HG02840 (cell line): ENCODE data around the gene CPSF4L.
A peak's percentile ranks its signal among the peaks of the same experiment; 100 is the strongest.
"Not testable (repeated sequence)": the region's sequence is repeated elsewhere in the genome, so short reads cannot be mapped to it uniquely, and the experiment has no call there.

ENCODE experiments used
- ATAC-seq: cut with Tn5 transposase; IDR thresholded peaks from one replicate; pipeline ENCODE4 v1.9.1; 2021; ENCODE audit warnings: mild to moderate bottlenecking, moderate library complexity, moderate number of reproducible peaks; ENCODE audit not compliant: unreplicated experiment, low FRiP score

The CPSF4L gene, protein sequence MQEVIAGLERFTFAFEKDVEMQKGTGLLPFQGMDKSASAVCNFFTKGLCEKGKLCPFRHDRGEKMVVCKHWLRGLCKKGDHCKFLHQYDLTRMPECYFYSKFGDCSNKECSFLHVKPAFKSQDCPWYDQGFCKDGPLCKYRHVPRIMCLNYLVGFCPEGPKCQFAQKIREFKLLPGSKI

DNA sequence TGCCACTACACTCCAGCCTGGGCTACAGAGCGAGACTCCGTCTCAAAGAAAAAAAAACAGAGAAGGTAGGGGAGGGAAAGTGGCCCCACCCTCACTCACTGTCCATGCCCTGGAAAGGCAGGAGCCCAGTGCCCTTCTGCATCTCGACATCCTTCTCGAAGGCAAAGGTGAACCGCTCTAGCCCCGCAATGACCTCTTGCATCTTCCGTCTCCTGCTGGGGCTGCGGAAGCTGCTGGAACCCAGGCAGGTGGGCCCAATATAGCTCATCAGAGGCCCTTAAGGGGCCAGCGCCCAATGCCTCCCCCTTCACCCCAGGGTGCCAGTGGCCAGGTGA is at the start of gene CPSF4L:
Gene CPSF4L (minus strand): TSS at position 264 of the 335 bp plus-strand sequence. CDS start 62 bp downstream, at position 202.
- ATAC-seq, result no peak

DNA sequence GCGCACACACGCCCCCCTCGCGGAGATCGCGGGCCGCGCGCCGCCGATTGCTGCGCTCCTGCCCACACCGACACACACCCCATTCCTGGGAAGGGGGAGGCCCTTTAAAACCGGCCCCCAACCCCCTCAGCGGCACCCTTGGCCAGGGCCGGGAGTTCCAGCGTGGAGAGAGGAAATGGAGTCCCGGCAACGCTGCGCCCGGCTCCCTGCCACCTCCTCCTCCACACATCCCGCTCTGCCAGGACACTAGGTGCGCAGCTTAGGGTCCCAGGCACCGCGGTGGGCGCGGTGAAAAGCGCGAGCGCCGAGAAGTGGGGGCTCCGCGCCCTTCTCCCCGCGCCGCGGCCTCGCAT is 49.7 kb upstream of the CPSF4L start:
- peak; percentile 18 for ATAC-seq

DNA sequence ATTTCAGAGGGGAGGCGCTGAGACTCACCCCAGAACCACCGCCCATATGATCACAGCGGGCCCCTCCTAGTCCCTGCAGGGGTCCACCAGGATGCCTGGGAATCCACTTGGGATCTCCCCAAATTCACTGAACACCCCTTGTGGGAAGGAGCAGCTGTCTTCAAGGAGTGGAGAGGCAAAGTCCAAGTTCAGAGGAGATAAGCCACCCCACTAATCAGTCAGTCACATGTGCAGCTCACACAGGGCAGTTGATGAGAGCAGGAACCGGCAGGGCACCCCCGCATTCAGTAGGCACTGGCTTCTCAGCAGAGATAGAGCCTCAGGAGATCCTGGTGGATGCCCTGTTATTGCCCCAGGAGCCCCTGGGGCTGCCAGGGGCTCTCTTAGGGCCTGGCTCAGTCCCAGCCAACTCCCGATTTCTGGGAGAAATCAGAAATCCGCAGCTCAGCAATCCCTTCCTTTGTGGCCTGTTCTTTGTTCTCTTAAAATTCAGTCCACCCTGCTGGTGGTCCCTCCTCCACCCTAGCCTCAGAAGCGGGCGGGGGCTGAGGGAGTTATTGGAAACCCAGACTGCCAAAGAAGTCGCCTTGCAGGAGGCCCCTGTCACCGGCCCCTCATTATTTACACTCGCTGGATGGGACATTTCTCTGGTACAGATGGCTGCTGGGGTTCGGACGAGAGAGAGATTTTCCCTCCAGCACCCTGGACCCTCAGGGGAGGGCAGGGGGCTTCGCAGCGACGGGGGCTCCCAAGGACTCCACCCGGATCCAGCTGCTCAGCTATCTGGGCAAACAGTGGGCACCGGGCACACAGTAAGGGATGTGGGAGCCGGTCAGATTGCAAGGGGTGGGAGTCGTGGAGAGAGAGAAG is 48.3 kb upstream of the CPSF4L start:
- ATAC-seq, result no peak

DNA sequence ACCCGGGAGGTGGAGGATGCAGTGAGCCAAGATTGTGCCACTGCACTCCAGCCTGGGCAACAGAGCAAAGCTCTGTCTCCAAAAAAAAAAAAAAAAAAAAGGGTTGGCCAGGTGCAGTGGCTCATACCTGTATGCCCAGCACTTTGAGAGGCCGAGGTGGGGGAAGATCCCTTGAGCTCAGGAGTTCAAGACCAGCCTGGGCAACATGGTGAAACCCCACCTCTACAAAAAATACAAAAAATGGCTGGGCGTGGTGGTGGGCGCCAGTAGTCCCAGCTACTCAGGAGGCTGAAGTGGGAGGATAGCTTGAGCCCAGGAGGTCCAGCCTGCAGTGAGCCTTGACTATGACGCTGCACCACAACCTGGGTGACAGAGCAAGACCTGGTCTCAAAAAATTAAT is 47.3 kb upstream of the CPSF4L start:
- not testable (repeated sequence) for ATAC-seq

DNA sequence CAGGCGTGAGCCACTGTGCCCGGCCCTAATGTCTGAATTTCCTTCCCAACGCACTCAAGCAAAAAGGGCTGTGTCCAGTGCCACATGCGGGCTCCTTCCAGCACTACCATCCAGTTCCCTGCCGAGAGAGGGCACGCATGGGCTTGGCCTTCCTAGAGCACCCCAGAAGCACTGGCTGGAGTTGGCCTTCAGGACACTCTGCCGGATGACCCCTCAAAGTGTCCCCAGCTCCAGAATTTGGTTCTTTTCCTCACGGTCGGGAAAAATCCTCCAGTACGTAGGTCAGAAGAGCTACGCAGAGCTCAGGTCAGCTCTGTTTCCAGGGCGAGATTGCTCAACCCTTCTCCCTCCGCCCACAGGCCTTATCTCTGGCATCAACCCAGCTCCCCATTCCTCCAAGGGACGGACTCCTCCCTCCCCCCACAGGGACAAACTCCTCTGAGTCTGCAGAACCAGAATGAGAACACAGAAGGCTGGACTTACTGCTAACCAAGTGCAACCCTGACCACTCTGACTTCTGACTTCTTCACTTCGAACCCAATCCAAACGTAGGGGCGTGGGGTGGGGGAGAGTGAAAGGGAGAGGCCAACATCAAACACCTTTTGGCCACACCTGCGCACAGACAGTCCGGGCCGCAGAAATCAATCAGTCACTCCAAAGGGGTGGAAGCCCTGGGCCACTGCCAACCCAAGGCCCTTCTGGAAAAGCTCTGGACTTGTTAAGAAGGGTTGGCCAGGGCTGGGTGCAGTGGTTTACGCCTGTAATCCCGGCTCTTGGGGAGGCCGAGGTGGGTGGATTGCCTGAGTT is 46.5 kb upstream of the CPSF4L start:
- ATAC-seq, result no peak

DNA sequence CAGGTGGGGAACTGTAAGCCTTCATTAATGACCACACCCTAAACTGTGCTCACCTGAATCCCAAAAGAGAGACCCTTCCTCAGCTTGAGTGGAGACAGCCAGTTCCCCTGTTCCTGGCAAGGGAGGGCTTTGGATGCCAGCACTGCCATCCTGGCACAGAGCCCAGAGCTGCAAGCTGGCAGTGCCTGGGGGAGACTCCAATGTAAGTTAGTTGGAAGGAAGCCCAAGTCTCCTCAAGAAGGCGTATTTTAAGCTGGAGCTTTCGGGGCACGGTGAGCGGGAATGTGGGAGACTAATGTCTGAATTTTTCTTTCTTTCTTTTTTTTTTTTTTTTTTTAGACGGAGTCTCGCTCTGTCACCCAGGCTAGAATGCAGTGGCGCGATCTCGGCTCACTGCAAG is 45.5 kb upstream of the CPSF4L start:
- ATAC-seq, result no peak

DNA sequence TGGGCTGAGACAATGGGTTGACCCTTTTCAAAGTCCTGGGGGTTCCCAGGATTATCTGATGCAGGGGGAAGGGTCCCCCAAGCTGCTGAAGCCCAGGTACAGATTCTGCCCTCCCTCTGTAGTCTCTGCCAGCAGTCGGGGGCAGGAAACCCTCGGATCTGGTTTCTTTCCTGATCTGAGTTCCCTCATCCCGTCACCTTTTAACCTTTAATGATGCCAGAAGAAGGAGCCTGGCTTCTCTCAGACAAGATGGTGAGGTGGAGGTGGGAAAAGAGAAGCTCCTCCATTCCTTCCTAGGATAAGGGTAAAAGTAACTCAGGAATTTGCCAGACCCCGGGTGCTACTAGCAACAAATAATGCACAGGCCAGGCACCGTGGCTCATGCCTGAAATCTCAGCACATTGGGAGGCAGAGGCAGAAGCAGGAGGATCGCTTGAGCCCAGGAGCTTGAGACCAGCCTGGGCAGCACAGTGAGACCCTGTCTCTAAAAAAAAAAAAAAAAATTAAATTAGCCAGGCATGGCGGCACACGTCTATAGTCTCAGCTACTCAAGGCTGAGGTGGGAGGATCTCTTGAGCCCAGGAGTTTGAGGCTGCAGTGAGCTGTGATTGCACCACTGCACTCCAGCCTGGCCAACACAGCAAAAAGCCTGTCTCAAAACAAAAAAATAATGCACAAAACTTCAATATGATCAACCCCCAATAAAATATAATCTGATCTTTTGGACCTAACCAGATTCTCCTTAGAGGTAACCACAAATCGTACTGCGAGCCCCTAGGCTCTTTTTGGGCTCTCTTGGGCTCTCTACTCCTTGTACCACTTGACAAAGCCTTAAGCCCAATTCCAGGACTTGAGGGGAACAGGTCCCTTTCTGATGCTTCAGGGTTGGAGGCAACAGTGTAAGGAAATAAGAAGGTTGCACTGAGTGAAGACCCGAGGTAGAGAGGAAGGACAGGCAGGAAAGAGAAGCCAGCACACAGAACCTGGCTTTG is 44.5 kb upstream of the CPSF4L start:
- ATAC-seq, result no peak

DNA sequence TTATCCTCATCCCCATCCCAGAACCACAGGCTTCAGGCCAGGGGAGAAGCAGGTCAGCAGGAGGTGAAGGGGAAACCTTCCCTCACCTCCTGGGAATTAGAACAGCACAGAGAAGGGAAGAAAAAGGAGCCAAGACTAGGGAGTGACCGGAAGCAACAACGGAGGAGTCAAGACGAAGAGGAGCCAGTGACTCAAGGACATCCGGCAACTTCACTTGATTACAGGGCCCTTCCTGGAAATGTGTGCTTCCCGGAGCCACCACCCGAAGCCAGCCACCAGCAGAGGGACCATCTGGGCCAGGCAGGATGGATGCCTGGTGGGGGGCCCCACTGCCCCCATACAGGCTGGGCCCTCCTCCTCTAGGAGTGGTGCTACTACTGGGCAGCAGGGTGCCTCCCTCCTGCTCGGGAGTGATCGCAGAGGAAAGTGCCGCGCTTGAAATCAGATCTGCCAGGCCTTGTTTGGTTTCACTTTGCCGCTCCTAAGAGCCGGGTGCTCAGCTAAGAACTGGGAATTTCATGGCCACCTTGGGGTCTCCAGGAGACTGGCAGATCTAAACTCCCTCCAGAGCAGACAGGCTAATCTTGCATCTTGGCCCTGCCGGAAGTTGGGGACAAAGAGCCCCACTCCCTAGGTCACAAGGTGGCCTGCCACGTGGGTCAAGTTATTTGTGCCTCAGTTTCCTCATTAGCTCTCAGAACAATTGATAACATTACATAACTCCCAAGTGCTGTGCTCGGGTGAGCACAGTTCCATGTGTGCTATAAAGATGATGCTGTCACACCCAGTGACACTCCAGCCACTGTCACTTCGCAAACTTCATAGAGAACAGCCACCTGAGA is 43.5 kb upstream of the CPSF4L start:
- no peak for ATAC-seq

DNA sequence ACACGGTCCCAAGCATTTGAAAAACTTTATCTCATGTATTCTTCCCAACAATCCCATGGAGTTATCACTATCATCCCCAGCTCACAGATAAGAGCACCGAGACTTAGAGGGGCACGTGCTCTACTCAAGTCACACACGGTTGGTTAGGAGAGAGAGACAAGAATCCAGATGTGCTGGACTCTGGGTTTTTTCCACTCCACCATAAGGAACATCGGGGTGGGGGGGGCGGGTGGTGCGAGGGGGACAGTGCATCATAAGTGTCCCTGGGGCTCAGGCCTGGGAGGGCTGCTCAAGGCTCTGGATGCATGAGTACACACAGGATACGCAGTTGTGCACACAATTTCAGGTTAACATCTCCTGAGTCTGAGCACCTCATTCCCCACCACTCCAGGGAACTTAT is 42.8 kb upstream of the CPSF4L start:
- ATAC-seq, result no peak

DNA sequence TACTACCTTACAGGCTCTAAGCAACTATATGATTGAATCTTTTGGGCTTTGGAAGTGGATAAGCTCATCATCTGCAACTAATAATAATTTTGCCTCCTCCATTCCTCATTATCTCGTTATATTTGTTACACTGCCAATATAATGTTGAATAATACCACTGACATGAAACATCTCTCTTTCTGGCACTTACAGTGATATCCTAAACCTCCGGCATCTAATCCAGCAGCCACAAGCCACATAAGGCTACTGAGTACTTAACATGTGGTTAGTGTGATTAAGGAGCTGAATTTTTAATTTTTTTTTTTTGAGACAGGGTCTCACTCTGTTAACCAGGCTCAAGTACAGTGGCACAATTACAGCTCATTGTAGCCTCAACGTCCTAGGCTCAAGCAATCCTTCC is 40.5 kb upstream of the CPSF4L start:
- ATAC-seq, result no peak

DNA sequence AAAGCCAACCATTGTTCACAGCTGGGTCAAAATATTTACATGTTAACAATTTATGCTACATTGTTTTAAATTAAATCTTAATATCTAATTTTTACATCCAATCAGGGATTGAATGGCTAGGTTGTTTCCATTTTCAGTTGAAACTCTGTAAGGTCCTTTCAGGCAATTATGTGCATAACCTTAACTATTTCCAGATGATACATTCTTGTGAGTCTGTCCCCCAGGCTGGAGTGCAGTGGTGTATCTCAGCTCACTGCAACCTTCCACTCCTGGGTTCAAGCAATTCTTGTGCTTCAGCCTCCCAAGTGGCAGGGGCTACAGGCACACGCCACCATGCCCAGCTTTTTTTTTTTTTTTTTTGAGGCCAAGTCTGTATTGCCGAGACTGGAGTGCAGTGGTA is 39.7 kb upstream of the CPSF4L start:
- no peak for ATAC-seq

DNA sequence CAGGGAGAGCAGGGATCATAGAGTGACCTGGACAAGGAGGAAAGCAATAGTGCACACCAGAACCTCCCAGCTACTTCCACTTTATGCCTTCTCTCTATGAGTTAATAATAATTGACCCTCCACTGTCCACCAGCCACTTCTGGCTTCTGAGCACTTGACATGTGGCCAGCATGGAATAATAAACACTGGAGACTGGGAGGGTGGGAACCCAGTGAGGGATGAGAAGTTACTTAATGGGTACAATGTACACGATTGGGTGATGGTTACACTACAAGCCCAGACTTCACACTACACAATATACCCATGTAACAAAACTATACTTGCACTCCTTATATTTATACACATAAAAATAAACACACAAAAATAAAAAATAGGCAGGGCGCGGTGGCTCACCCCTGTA is 38.7 kb upstream of the CPSF4L start:
- no peak for ATAC-seq

DNA sequence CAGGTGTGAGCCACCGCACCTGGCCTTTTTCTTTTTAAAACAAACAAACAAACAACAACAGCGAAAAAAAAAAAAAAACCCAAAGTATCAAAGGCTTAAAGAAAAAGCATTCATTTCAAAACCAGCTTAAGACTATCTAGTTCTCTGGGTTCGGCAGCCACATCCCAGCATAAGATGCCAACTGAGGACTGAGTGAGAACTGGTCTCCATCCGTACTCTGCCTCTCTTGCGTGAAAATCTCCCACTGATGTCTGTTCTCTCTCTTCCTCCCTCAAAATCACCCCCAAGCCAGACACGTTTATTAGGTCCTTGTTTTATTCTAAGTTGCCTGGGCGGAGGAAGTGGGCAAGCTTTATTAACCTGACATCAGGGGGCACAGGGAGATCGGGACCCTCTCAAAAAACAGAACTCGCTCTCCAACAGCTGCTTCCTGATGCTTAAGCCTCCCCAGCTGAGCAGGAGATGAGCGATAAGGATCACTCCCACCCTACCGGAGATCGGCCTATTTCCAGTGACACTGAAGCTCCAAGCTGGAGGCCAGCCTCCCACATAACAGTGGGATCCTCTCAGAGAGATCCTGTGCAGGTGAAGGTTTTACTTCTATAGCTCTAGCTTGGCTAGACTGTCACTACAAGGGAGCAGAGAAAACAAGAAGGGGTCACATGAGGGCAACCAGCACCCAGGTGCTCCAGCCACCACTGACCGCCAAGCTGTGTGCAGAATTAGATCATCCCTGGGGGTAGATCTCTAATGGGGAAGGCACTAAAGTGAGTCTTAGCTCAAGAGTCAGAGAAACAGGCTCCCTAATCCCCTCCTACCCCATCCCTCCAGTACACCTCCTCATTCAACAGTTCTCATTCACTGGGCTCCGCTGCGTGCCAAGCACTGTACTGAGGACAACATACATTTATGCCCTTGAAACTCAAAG is 36.5 kb upstream of the CPSF4L start:
- no peak for ATAC-seq

DNA sequence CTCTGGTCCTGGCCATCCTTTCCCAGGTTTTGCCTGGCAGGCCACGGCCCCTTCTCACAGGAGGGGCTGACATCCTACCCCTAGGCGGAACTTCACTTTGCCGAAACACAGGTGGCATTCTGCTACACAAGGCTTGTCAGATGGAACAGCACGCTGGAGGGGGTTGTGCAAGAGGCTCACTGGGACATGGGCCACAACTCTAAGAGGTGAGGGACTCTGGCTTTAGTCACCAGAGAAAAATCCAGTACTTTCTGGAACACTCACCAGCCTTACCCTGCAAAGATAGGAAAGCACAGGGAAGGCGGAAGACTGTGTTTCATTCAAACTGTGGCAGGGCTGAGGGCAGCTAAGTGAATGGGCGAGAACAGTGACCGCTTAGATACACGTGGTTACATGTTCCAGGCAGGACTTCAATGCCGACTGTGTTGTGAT is 31.8 kb upstream of the CPSF4L start:
- ATAC-seq, result no peak

DNA sequence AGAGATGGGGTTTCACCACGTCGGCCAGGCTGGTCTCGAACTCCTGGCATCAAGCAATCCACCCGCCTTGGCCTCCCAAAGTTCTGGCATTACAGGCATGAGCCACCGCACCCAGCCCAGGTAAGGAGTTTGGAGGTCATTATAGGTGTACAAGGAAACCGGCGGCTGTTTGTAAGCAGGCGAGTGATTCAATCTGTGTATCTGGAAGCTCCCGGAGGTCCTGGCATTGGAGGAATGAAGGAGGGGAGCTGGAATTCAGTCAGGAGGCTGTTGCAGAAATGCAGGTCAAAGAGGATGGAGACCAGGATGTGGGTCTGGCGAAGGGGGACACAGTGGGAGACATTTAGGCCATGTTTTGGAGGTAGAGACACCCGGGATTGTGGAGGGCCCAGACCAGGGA is 31.4 kb upstream of the CPSF4L start:
- no peak for ATAC-seq

DNA sequence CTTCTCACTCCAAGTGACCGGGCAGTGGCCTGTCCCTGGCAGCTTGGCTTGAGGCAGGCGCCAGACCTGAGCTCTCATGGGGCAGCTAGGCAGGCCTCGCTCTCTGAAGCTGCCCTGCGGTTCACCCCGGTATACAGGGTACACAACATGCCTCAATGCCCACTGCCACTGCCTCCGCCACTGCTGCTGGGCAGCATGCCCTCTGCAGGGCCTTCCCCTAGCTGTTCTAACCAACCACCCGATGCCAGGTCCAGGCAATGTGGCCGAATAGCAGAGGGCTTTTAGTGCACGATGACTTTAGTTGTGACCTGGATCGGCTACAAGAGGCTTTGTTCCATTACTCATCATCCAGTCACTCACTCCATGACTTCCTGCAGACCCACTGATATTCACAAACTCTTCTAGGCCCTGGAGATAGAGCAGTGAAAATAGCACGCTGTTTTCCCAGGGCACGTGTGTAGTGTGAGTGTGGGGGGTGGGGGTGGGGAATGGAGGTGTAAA is 30.4 kb upstream of the CPSF4L start:
- ATAC-seq, result no peak

DNA sequence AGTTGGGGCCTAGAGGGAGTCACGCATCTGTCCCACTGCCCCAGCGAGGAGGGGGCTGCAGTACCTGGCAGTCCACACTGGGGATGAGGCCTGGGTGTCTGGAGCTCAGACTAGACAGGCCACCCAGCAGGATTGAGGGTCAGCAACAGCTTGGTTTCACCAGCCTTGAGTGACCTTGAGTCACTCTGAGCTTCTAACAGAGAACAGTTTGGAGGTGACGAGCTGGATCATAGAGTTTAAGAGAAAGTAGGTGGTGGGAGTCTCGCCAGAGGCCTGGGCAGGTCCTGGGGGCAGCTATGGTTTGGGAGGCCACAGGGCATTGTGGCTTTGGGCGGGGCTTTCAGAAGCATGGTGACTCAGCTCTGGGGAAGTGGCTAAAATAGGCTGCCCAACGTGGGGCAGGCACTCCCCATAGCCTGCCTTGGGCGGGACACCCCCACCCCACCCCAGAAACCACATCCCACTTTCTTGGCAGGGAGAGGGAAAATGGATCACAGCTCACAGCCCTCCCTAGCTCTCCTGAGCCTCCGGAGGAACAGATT is 29.7 kb upstream of the CPSF4L start:
- ATAC-seq, result peak; percentile 65
